ENCODE results near the gene CORO2B. TPM values are rescaled to one million over a fixed set of nuclear protein-coding genes. Genes with fewer than 3 reads are reported as not detected.

The CORO2B gene
- total and polyA plus RNA-seq, 2 experiments from 2014 or later, result 2.9 to 3.0 TPM

GRCh38 chr15:68552344-68552743 is 26.4 kb upstream of the CORO2B start:
- Histone ChIP-seq H3K27me3 (no peaks in the 10 kb centered on the region), H3K36me3 (no peaks in the 10 kb centered on the region), H3K9me3 (ENCODE audit: low read depth) (no peaks in the 10 kb centered on the region), H3K27ac (no peak overlapping the region), H3K4me3 (no peak overlapping the region), H3K4me1 (ENCODE audit: low read depth) (no peaks in the 10 kb centered on the region)
- no peak for TF ChIP-seq CTCF (IDR thresholded peaks at IDR 0.05; ENCODE audit: low read depth, low read length)
- no peak for DNase-seq (ENCODE audit: low read depth in 1 of 2, low spot score in 1 of 2)

GRCh38 chr15:68552773-68553172 is 26.0 kb upstream of the CORO2B start:
- Histone ChIP-seq H3K27me3 (no peaks in the 10 kb centered on the region), H3K4me1 (ENCODE audit: low read depth) (no peaks in the 10 kb centered on the region), H3K36me3 (no peaks in the 10 kb centered on the region), H3K4me3 (no peak overlapping the region), H3K9me3 (ENCODE audit: low read depth) (no peaks in the 10 kb centered on the region), H3K27ac (no peak overlapping the region)
- no peak for DNase-seq (ENCODE audit: low read depth in 1 of 2, low spot score in 1 of 2)
- no peak for TF ChIP-seq CTCF (IDR thresholded peaks at IDR 0.05; ENCODE audit: low read depth, low read length)

- Histone ChIP-seq H3K4me1 (ENCODE audit: low read depth) (no peaks in the 10 kb centered on the region), H3K4me3 (no peak overlapping the region), H3K27ac (no peak overlapping the region), H3K9me3 (ENCODE audit: low read depth) (no peaks in the 10 kb centered on the region), H3K36me3 (no peaks in the 10 kb centered on the region), H3K27me3 (no peaks in the 10 kb centered on the region)
- no peak for DNase-seq (ENCODE audit: low read depth in 1 of 2, low spot score in 1 of 2)
- TF ChIP-seq CTCF (IDR thresholded peaks at IDR 0.05; ENCODE audit: low read depth, low read length), result no peak
Observed at GRCh38 chr15:68553314-68553993, 25.3 kb upstream of the CORO2B start.

GRCh38 chr15:68553994-68554720 is 24.6 kb upstream of the CORO2B start:
- Histone ChIP-seq H3K27ac (no peak overlapping the region), H3K9me3 (ENCODE audit: low read depth) (no peaks in the 10 kb centered on the region), H3K4me3 (no peak overlapping the region), H3K27me3 (peaks cover 7% of the 10 kb centered on the region), H3K4me1 (ENCODE audit: low read depth) (no peaks in the 10 kb centered on the region), H3K36me3 (no peaks in the 10 kb centered on the region)
- TF ChIP-seq CTCF (IDR thresholded peaks at IDR 0.05; ENCODE audit: low read depth, low read length), result peak; percentile 77
- peak; percentile 73 to 89 for DNase-seq (ENCODE audit: low read depth in 1 of 2, low spot score in 1 of 2)

GRCh38 chr15:68554721-68555678 is 23.8 kb upstream of the CORO2B start:
- no peaks in the 10 kb centered on the region for H3K9me3 ChIP-seq (ENCODE audit: low read depth)
- H3K4me1 ChIP-seq (ENCODE audit: low read depth), result no peaks in the 10 kb centered on the region
- no peak overlapping the region for H3K4me3 ChIP-seq
- H3K27ac ChIP-seq, result no peak overlapping the region
- TF ChIP-seq CTCF (IDR thresholded peaks at IDR 0.05; ENCODE audit: low read depth, low read length), result no peak
- no peak for DNase-seq (ENCODE audit: low read depth in 1 of 2, low spot score in 1 of 2)
- H3K36me3 ChIP-seq, result no peaks in the 10 kb centered on the region
- H3K27me3 ChIP-seq, result peaks cover 9% of the 10 kb centered on the region

All from cardiac muscle cell (in vitro differentiated cells and primary cell).